Activated naive CD4-positive, alpha-beta T cell treated with anti-CD3 and anti-CD28 coated beads, Interleukin-2, amount 50 U/mL, for 16 hours (primary cell): ENCODE measurements around the gene OCA2.

Experiments used
- DNase-seq: peaks from one replicate; pipeline ENCODE4 v3.0.0-alpha.2; 2020

Gene OCA2

GRCh38 chr15:27932600-27932999 lies 166.5 kb downstream of the OCA2 start:
- no peak for DNase-seq

GRCh38 chr15:27928386-27928785 lies 170.7 kb downstream of the OCA2 start:
- no peak for DNase-seq

GRCh38 chr15:27912283-27912682 lies 186.8 kb downstream of the OCA2 start:
- no peak for DNase-seq

GRCh38 chr15:27906802-27907201 lies 192.3 kb downstream of the OCA2 start:
- no peak for DNase-seq

GRCh38 chr15:27903405-27903804 lies 195.7 kb downstream of the OCA2 start:
- DNase-seq: no peak

- DNase-seq: no peak
Measured at GRCh38 chr15:27902680-27903385, 196.3 kb downstream of the OCA2 start.

GRCh38 chr15:27899583-27900285 lies 199.4 kb downstream of the OCA2 start:
- DNase-seq: no peak

GRCh38 chr15:27897481-27897880 lies 201.6 kb downstream of the OCA2 start:
- DNase-seq: no peak

- DNase-seq: no peak
Measured at GRCh38 chr15:27894645-27895044, 204.5 kb downstream of the OCA2 start.

- no peak for DNase-seq
Measured at GRCh38 chr15:27889258-27889657, 209.9 kb downstream of the OCA2 start.

- DNase-seq: no peak
Measured at GRCh38 chr15:27885201-27885600, 213.9 kb downstream of the OCA2 start.

- DNase-seq: no peak
Measured at GRCh38 chr15:27884726-27885125, 214.4 kb downstream of the OCA2 start.

- no peak for DNase-seq
Measured at GRCh38 chr15:27878841-27879240, 220.3 kb downstream of the OCA2 start.

- DNase-seq: no peak
Measured at GRCh38 chr15:27873828-27874227, 225.3 kb downstream of the OCA2 start.

- no peak for DNase-seq
Measured at GRCh38 chr15:27873039-27873438, 226.1 kb downstream of the OCA2 start.

GRCh38 chr15:27872355-27872754 lies 226.8 kb downstream of the OCA2 start:
- no peak for DNase-seq

- no peak for DNase-seq
Measured at GRCh38 chr15:27871902-27872260, 227.2 kb downstream of the OCA2 start.

GRCh38 chr15:27871078-27871901 lies 227.8 kb downstream of the OCA2 start:
- DNase-seq: no peak

GRCh38 chr15:27870320-27870719 lies 228.8 kb downstream of the OCA2 start:
- no peak for DNase-seq

- no peak for DNase-seq
Measured at GRCh38 chr15:27869697-27870281, 229.3 kb downstream of the OCA2 start.

GRCh38 chr15:27868828-27869404 lies 230.2 kb downstream of the OCA2 start:
- DNase-seq: no peak

GRCh38 chr15:27867861-27868260 lies 231.3 kb downstream of the OCA2 start:
- DNase-seq: no peak
